A549 treated with AZD9567 at 1 μM for 4 hours (cell line): ENCODE results near the gene SLC25A13. TPM values are rescaled to one million over a fixed set of nuclear protein-coding genes. Genes with fewer than 3 reads are reported as not detected.

ENCODE experiments used
- total RNA-seq: library from RNA; stranded (reverse); fragments of 200-300 nt; extraction: Qiagen RNA extraction; gene quantifications from 5 replicates; pipeline ENCODE4 v1.2.3, GENCODE V29; 2022; ENCODE audit not compliant: insufficient read depth

The SLC25A13 gene
- total RNA-seq = 31.7 to 47.4 TPM (median 34.0 TPM) in 5 replicates

GRCh38 chr7:96321658-96322372, at the start of gene SLC25A13:
Gene SLC25A13, minus strand, starts transcription at chr7:96322098. Its CDS starts 142 bp downstream, at chr7:96321956.

